ENCODE data around the gene PPP1R13B. TPM values are rescaled to one million over a fixed set of nuclear protein-coding genes. Genes with fewer than 3 reads are reported as not detected.

PPP1R13B gene
- polyA plus RNA-seq, 1 of the 3 experiments (the other 2 are of a cell fraction): 5.7 TPM

DNA sequence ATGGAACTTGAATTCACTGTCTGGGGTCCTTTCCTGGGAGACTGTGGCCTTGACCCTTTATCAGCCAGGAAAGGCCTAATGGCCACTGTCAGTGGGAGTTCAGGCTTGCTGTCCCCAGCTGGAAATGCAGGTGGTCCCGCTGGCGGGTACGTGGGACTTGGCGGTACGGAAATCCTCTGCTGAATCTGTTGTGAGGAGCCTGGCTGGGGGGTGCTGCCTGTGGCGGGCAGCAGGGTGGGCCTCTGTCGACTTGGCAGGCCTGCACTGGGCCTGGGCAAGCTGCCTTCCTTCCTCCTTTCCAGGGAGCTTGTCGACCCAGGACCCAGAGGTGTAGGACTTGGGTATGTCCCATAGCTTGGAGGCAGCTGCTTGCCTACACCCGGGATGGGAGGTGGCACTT, 105.5 kb downstream of the PPP1R13B start (continued):
- TF ChIP-seq, protein P1, sequence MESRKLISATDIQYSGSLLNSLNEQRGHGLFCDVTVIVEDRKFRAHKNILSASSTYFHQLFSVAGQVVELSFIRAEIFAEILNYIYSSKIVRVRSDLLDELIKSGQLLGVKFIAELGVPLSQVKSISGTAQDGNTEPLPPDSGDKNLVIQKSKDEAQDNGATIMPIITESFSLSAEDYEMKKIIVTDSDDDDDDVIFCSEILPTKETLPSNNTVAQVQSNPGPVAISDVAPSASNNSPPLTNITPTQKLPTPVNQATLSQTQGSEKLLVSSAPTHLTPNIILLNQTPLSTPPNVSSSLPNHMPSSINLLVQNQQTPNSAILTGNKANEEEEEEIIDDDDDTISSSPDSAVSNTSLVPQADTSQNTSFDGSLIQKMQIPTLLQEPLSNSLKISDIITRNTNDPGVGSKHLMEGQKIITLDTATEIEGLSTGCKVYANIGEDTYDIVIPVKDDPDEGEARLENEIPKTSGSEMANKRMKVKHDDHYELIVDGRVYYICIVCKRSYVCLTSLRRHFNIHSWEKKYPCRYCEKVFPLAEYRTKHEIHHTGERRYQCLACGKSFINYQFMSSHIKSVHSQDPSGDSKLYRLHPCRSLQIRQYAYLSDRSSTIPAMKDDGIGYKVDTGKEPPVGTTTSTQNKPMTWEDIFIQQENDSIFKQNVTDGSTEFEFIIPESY (IDR thresholded peaks at IDR 0.05; ENCODE audit: borderline replicate concordance, low read depth): no peak
- TF ChIP-seq MXI1 (IDR thresholded peaks at IDR 0.05; ENCODE audit: low read depth, low read length): no peak
- TF ChIP-seq GABPA (IDR thresholded peaks at IDR 0.05; ENCODE audit: low read depth): no peak

DNA sequence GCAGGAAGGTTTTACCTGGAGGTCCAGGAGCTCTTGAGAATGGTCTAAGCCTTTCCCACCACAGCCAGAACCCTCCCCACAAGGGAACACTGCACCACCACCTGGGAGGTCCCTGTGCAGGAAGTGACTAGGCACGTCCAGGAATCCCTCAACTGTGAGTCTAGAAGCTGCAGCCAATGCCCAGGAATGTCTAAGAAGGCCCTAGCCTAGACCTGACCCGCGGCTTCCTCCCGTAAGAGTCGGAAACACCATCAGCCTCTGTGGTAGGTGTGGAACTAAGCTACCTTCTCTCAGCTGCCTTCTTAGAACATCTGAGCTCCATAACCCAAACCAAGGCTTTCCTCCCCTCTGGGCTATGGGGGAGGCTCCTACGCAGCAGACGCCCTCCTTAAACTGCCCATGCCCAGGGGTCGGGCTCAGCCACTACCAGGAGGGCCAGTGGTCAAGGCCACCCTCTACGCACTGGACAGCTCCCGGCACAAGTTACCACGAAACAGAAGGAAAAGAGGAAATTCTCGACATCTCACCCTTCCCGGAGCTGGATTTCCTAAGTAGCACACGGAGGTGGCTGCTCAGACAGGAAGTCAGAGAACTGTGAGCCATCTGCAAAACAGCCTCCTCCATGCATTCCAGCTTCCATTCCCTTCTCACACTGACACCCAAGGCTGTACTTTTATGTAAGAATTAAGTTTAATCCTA, 106.2 kb downstream of the PPP1R13B start:
- Histone ChIP-seq H3K27me3 (ENCODE audit: insufficient read depth) (no peaks in the 10 kb centered on the region), H3K4me3 (ENCODE audit: low read depth in 2 of 2, low read length in 1 of 2) (no peak overlapping the region), H3K4me1 (ENCODE audit: control insufficient read depth in 1 of 2, insufficient read depth in 2 of 2, low read depth in 1 of 2, low read length in 1 of 2) (no peaks in the 10 kb centered on the region; a peak in 1 of 4 replicates), H3K79me2 (ENCODE audit: insufficient read depth) (no peaks in the 10 kb centered on the region), H3K27ac (ENCODE audit: low read depth in 2 of 2, low read length in 1 of 2) (no peak overlapping the region), H3F3A (replicated peaks; ENCODE audit: insufficient read depth) (no peaks in the 10 kb centered on the region), H3K36me3 (replicated peaks in 1 of 2; ENCODE audit: control insufficient read depth in 1 of 2, insufficient read depth in 2 of 2, low read length in 1 of 2) (peaks cover 0 to 25% of the 10 kb centered on the region in 2 experiments), H3K9ac (no peak overlapping the region), H3K9me2 (no peaks in the 10 kb centered on the region), H4K20me1 (ENCODE audit: insufficient read depth) (no peaks in the 10 kb centered on the region), H3K4me2 (no peak overlapping the region), H2AFZ (ENCODE audit: low read depth) (no peak overlapping the region), H3K9me3 (no peaks in the 10 kb centered on the region)
- no peak for DNase-seq
- CTCF ChIA-PET: interaction anchor here (0.8 to 1.2 kb wide), 2 partner anchors 19 to 21 kb away, joined by 3 read pairs; no protein-coding TSS in a partner anchor
- TF ChIP-seq FOSL2 (IDR thresholded peaks at IDR 0.05; ENCODE audit: borderline replicate concordance, low read depth) (no peak), TCF12 (IDR thresholded peaks at IDR 0.05) (no peak), JUND (IDR thresholded peaks at IDR 0.05) (no peak)
- TF ChIP-seq, protein P2, sequence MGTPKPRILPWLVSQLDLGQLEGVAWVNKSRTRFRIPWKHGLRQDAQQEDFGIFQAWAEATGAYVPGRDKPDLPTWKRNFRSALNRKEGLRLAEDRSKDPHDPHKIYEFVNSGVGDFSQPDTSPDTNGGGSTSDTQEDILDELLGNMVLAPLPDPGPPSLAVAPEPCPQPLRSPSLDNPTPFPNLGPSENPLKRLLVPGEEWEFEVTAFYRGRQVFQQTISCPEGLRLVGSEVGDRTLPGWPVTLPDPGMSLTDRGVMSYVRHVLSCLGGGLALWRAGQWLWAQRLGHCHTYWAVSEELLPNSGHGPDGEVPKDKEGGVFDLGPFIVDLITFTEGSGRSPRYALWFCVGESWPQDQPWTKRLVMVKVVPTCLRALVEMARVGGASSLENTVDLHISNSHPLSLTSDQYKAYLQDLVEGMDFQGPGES (IDR thresholded peaks at IDR 0.05; ENCODE audit: low read depth, low read length): no peak
- POLR2A ChIA-PET: no interaction called here
- 94% methylated on average over 14 of the region's 14 CpGs for WGBS (ENCODE audit: low lambda C conversion rate)

DNA sequence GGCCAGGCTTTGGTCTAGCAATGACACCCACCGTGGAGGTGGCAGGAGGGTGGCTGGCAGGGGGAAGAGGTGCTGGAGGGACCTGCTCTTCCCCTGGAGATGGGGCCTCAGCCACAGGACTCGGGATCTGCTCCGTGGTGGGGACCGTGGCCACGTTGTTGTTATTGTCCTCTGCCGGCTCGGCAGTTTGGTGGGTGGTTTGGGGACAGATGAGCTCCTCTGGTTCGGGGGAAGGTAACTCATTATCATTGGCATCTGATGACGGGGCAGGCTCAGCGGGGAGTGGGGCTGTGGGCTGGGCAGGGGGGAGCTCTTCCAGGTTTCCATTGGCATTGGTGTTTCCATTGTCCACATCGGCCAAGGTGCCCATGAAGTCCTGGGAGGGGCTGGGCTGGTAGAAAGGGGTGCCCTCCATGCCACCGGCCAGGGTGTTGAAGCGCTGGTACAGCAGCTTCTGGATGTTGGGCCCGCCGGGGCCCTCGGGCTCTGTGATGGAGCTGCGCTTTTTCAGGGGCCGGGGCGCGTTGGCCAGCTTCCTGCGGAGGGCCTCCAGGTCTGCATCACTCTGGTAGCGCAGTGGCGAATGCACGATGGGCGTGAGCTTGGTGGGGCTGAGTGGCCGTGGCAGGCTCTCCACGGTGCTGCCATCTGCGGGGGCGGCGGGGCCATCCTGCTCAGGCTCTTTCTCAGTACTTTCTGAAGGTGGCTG, 107.4 kb downstream of the PPP1R13B start:
- Histone ChIP-seq H3K4me1 (ENCODE audit: control insufficient read depth in 1 of 2, insufficient read depth in 2 of 2, low read depth in 1 of 2, low read length in 1 of 2) (no peaks in the 10 kb centered on the region; a peak in 1 of 4 replicates), H3K27ac (ENCODE audit: low read depth in 2 of 2, low read length in 1 of 2) (no peak overlapping the region), H3K79me2 (ENCODE audit: insufficient read depth) (no peaks in the 10 kb centered on the region), H3F3A (replicated peaks; ENCODE audit: insufficient read depth) (no peaks in the 10 kb centered on the region), H3K9me2 (no peaks in the 10 kb centered on the region), H3K9me3 (no peaks in the 10 kb centered on the region), H4K20me1 (ENCODE audit: insufficient read depth) (no peaks in the 10 kb centered on the region), H3K27me3 (ENCODE audit: insufficient read depth) (no peaks in the 10 kb centered on the region), H2AFZ (ENCODE audit: low read depth) (no peak overlapping the region), H3K4me2 (no peak overlapping the region), H3K4me3 (ENCODE audit: low read depth in 2 of 2, low read length in 1 of 2) (no peak overlapping the region), H3K9ac (no peak overlapping the region), H3K36me3 (replicated peaks in 1 of 2; ENCODE audit: control insufficient read depth in 1 of 2, insufficient read depth in 2 of 2, low read length in 1 of 2) (peaks cover 0 to 27% of the 10 kb centered on the region in 2 experiments)
- POLR2A ChIA-PET: no interaction called here
- CTCF ChIA-PET: interaction anchor here (1.2 kb wide), 1 partner anchor 19 kb away, joined by 3 read pairs; no protein-coding TSS in a partner anchor
- WGBS (ENCODE audit: low lambda C conversion rate): 93% methylated on average over 21 of the region's 30 CpGs
- no peak for DNase-seq
- TF ChIP-seq, protein P3, sequence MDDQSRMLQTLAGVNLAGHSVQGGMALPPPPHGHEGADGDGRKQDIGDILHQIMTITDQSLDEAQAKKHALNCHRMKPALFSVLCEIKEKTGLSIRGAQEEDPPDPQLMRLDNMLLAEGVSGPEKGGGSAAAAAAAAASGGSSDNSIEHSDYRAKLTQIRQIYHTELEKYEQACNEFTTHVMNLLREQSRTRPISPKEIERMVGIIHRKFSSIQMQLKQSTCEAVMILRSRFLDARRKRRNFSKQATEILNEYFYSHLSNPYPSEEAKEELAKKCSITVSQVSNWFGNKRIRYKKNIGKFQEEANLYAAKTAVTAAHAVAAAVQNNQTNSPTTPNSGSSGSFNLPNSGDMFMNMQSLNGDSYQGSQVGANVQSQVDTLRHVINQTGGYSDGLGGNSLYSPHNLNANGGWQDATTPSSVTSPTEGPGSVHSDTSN (IDR thresholded peaks at IDR 0.05): no peak
- no peak for TF ChIP-seq EZH2phosphoT487 (IDR thresholded peaks at IDR 0.05; ENCODE audit: borderline replicate concordance, low read depth)
- no peak for TF ChIP-seq MXI1 (IDR thresholded peaks at IDR 0.05; ENCODE audit: low read depth, low read length)
- no peak for TF ChIP-seq FOSL2 (IDR thresholded peaks at IDR 0.05; ENCODE audit: borderline replicate concordance, low read depth)
- TF ChIP-seq, protein P1 (IDR thresholded peaks at IDR 0.05; ENCODE audit: borderline replicate concordance, low read depth): no peak
- no peak for TF ChIP-seq ELF1 (IDR thresholded peaks at IDR 0.05)
- TF ChIP-seq NRF1 (IDR thresholded peaks at IDR 0.05; ENCODE audit: low read depth, low read length): no peak
- no peak for TF ChIP-seq RAD21 (IDR thresholded peaks at IDR 0.05; ENCODE audit: low read length)
- TF ChIP-seq MEF2A (IDR thresholded peaks at IDR 0.05; ENCODE audit: borderline replicate concordance, low read depth): no peak
- TF ChIP-seq SIN3A (IDR thresholded peaks at IDR 0.05; ENCODE audit: borderline replicate concordance, low read depth, low read length): no peak
- TF ChIP-seq SMC3 (IDR thresholded peaks at IDR 0.05; ENCODE audit: low read depth, low read length): no peak
- TF ChIP-seq JUND (IDR thresholded peaks at IDR 0.05): no peak
- no peak for TF ChIP-seq TEAD4 (IDR thresholded peaks at IDR 0.05; ENCODE audit: borderline replicate concordance, insufficient read depth)
